Keratinocyte (primary cell): ENCODE data around the gene FANK1. TPM values are rescaled to one million over a fixed set of nuclear protein-coding genes. Genes with fewer than 3 reads are reported as not detected.

ENCODE experiments used
- DNase-seq: peaks from one replicate; pipeline ENCODE4 v3.0.0-alpha.2; 2011; ENCODE audit warnings: low read depth, missing footprints, low spot score
- FAIRE-seq: peaks from 2 replicates; lab custom pipeline; 2011; peaks lifted over from hg19 to GRCh38; lab: Jason Lieb, UNC
- H2AFZ ChIP-seq: 2 replicates; pipeline ENCODE4 v1.6.0; 2012; ENCODE audit warnings: low read length, control low read depth, inconsistent platforms; ENCODE audit not compliant: control insufficient read depth
- H3K27ac ChIP-seq: 2 replicates; pipeline ENCODE4 v1.5.1; 2011; ENCODE audit warnings: low read length; ENCODE audit not compliant: control insufficient read depth, insufficient read depth
- H3K27me3 ChIP-seq: 3 replicates; pipeline ENCODE4 v1.6.0; 2011; ENCODE audit warnings: low read length; ENCODE audit not compliant: control insufficient read depth, insufficient read depth; ENCODE audit errors: extremely low read depth
- H3K36me3 ChIP-seq, 2 experiments: 2 replicates in 1 of 2; 3 replicates in 1 of 2; pipeline ENCODE4 v1.5.1; 2011; ENCODE audit warnings: low read length in 2 of 2, mild to moderate bottlenecking in 1 of 2; ENCODE audit not compliant: control insufficient read depth in 2 of 2, insufficient read depth in 2 of 2; ENCODE audit errors: extremely low read depth in 1 of 2
- H3K4me1 ChIP-seq: 3 replicates; pipeline ENCODE4 v1.5.1; 2011; ENCODE audit warnings: low read length; ENCODE audit not compliant: control insufficient read depth, insufficient read depth; ENCODE audit errors: extremely low read depth
- H3K4me2 ChIP-seq: 3 replicates; pipeline ENCODE4 v1.6.0; 2011; ENCODE audit warnings: low read depth, low read length; ENCODE audit not compliant: control insufficient read depth, insufficient read depth; ENCODE audit errors: extremely low read depth
- H3K4me3 ChIP-seq, 3 experiments: fragments of 200-600 bp in 1 of 3; sonication (generic) in 1 of 3; 2 replicates in 2 of 3; 3 replicates in 1 of 3; pipeline ENCODE4 v1.5.1; 2011 to 2016; ENCODE audit warnings: low read length in 3 of 3, mild to moderate bottlenecking in 3 of 3, control low read depth in 2 of 3, inconsistent platforms in 1 of 3, low read depth in 1 of 3, mixed read lengths in 1 of 3, mixed run types in 1 of 3, moderate library complexity in 1 of 3; ENCODE audit not compliant: control insufficient read depth in 2 of 3, insufficient read depth in 2 of 3; ENCODE audit errors: extremely low read depth in 1 of 3
- H3K79me2 ChIP-seq: 2 replicates; pipeline ENCODE4 v1.6.0; 2012; ENCODE audit warnings: low read length; ENCODE audit not compliant: control insufficient read depth, insufficient read depth
- H3K9ac ChIP-seq: 3 replicates; pipeline ENCODE4 v1.6.0; 2011; ENCODE audit warnings: low read length; ENCODE audit not compliant: control insufficient read depth, insufficient read depth; ENCODE audit errors: extremely low read depth
- H3K9me1 ChIP-seq: 3 replicates; pipeline ENCODE4 v1.6.0; 2011; ENCODE audit warnings: low read length; ENCODE audit not compliant: control insufficient read depth, insufficient read depth; ENCODE audit errors: extremely low read depth
- H3K9me3 ChIP-seq: 2 replicates; pipeline ENCODE4 v1.5.1; 2012; ENCODE audit warnings: low read depth, low read length; ENCODE audit not compliant: control insufficient read depth
- H4K20me1 ChIP-seq: 3 replicates; pipeline ENCODE4 v1.6.0; 2011; ENCODE audit warnings: low read length; ENCODE audit not compliant: control insufficient read depth, insufficient read depth; ENCODE audit errors: extremely low read depth
- EZH2 ChIP-seq: IDR thresholded peaks from one replicate; pipeline ENCODE4 v1.6.1; 2012; ENCODE audit warnings: inconsistent platforms, mild to moderate bottlenecking, low read length, moderate library complexity
- dilution Hi-C: fragments of 300-500 bp; cut with MboI; formaldehyde crosslinking; loops from one replicate; pipeline ENCODE4 v1.7.0; 2020; ENCODE audit warnings: low sequenced_read_pairs; ENCODE audit not compliant: extremely low pct_ligation_motif_present
- polyA plus RNA-seq, 5 experiments: library from polyadenylated mRNA; depleted of rRNA in 3 of 5; stranded (reverse) in 3 of 5; stranded (forward) in 1 of 5; unstranded in 1 of 5; fragments of >200 nt; gene quantifications; 1 replicate in 1 of 5; 2 replicates in 3 of 5; 3 replicates in 1 of 5; pipeline versions ENCODE4 v1.2.1 to v1.2.3, GENCODE V29; 2011 to 2012; ENCODE audit warnings: missing spikeins in 2 of 5, low read depth in 1 of 5, low replicate concordance in 1 of 5
- TF ChIP-seq, protein P1 (sequence below), 3 experiments: IDR thresholded peaks in 1 of 3; conservative IDR thresholded peaks in 1 of 3; optimal IDR thresholded peaks in 1 of 3; 2 replicates in 2 of 3; 3 replicates in 1 of 3; pipeline versions ENCODE3 to v1.5.1; 2011; ENCODE audit warnings: low read length in 3 of 3, mild to moderate bottlenecking in 3 of 3, moderate library complexity in 2 of 3, control low read depth in 1 of 3, inconsistent platforms in 1 of 3; ENCODE audit not compliant: insufficient read depth in 2 of 3; ENCODE audit errors: extremely low read depth in 1 of 3

The FANK1 gene
- polyA plus RNA-seq, 1 donor (not counting 4 experiments of a cell fraction or from before 2014, with no cell fraction given) = 13.4 TPM

DNA sequence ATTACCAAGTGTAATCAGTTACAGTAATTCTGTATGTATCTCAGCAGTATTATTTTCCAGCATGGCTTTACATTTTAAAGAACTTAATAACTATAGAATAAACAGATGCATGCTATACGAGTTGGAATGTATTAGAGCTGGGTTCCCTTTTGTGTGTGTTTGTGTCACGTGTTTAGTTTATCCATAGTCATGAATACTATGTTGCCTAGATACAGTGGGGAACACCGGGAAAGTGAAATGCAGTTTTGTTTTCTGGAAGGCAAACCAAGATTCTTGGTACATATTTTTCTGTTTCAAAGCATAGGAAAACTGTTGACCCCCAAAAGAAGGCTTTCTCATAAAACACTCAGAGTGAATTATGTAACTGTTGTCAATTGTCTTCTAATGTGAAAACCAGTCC lies 119.0 kb downstream of the FANK1 start:
- no peak overlapping the region for H2AFZ ChIP-seq
- H3K79me2 ChIP-seq = no peaks in the 10 kb centered on the region
- no peak overlapping the region for H3K4me3 ChIP-seq
- dilution Hi-C loops = no loop called here
- H3K27me3 ChIP-seq = no peaks in the 10 kb centered on the region
- no peak overlapping the region for H3K27ac ChIP-seq
- H3K9me3 ChIP-seq = no peaks in the 10 kb centered on the region
- no peaks in the 10 kb centered on the region for H3K9me1 ChIP-seq
- no peaks in the 10 kb centered on the region for H3K36me3 ChIP-seq
- no peaks in the 10 kb centered on the region for H4K20me1 ChIP-seq
- DNase-seq = no peak
- H3K4me1 ChIP-seq = peaks cover 4% of the 10 kb centered on the region
- TF ChIP-seq, protein P1, sequence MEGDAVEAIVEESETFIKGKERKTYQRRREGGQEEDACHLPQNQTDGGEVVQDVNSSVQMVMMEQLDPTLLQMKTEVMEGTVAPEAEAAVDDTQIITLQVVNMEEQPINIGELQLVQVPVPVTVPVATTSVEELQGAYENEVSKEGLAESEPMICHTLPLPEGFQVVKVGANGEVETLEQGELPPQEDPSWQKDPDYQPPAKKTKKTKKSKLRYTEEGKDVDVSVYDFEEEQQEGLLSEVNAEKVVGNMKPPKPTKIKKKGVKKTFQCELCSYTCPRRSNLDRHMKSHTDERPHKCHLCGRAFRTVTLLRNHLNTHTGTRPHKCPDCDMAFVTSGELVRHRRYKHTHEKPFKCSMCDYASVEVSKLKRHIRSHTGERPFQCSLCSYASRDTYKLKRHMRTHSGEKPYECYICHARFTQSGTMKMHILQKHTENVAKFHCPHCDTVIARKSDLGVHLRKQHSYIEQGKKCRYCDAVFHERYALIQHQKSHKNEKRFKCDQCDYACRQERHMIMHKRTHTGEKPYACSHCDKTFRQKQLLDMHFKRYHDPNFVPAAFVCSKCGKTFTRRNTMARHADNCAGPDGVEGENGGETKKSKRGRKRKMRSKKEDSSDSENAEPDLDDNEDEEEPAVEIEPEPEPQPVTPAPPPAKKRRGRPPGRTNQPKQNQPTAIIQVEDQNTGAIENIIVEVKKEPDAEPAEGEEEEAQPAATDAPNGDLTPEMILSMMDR (optimal IDR thresholded peaks at IDR 0.05 in 1 of 3, IDR thresholded peaks at IDR 0.05 in 1 of 3, conservative IDR thresholded peaks at IDR 0.05 in 1 of 3; ENCODE audit: extremely low read depth in 1 of 3, insufficient read depth in 2 of 3, low read length in 3 of 3) = no peak
- TF ChIP-seq EZH2 = no peak
- no peak for FAIRE-seq
- no peak overlapping the region for H3K9ac ChIP-seq
- no peak overlapping the region for H3K4me2 ChIP-seq

DNA sequence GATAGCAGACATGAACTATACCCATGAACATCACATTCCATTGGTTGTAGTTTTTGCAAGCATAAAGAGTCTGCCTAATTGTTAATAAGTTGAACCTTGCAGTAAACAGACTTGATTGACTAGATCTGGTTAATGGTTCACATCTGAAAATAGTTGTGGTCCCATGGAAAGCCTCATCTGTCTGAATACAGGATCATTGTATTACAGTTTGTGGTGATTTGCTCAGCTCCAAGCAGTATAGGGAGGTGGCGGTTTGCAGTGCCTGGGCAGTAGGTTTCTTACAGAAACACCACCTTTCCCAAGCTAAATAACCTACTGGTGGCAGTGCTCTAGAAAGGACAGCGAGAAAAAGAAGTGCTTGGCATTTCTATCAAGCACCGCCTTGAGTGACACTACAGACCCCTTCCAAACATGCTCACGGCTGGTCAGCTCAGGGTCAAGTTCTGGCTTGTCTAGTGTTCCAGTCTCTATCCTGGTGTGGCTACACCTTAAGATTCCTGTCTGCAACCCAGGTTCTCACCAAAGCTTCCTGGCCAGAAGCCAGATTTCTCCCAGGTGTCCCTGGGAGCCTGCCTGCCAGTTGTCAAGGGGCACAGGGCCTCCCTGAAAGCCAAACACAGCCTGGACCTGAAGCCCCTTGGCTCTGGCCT lies 119.9 kb downstream of the FANK1 start:
- DNase-seq = no peak

More for the DNA sequence above, 119.9 kb downstream of the FANK1 start:
- H3K27me3 ChIP-seq = no peaks in the 10 kb centered on the region
- no peak overlapping the region for H2AFZ ChIP-seq
- no peak for FAIRE-seq
- H3K9ac ChIP-seq = no peak overlapping the region
- no peaks in the 10 kb centered on the region for H3K79me2 ChIP-seq
- TF ChIP-seq, protein P1 (optimal IDR thresholded peaks at IDR 0.05 in 1 of 3, IDR thresholded peaks at IDR 0.05 in 1 of 3, conservative IDR thresholded peaks at IDR 0.05 in 1 of 3; ENCODE audit: extremely low read depth in 1 of 3, insufficient read depth in 2 of 3, low read length in 3 of 3) = no peak
- TF ChIP-seq EZH2 = no peak
- dilution Hi-C loops = no loop called here
- no peak overlapping the region for H3K4me3 ChIP-seq
- no peaks in the 10 kb centered on the region for H4K20me1 ChIP-seq
- H3K4me2 ChIP-seq = no peak overlapping the region
- H3K9me1 ChIP-seq = no peaks in the 10 kb centered on the region
- peaks cover 4% of the 10 kb centered on the region for H3K4me1 ChIP-seq
- no peaks in the 10 kb centered on the region for H3K9me3 ChIP-seq
- H3K27ac ChIP-seq = no peak overlapping the region
- H3K36me3 ChIP-seq = no peaks in the 10 kb centered on the region
